Osteoblast (primary cell): ENCODE measurements around the gene BPIFB3. TPM values are rescaled to one million over a fixed set of nuclear protein-coding genes. Genes with fewer than 3 reads are reported as not detected.

Experiments used
- DNase-seq: peaks from one replicate; pipeline ENCODE4 v3.0.0; 2011; ENCODE audit warnings: low spot score, mixed read lengths; ENCODE audit not compliant: insufficient read length; ENCODE audit errors: missing footprints
- H2AFZ ChIP-seq: 2 replicates; pipeline ENCODE4 v1.6.0; 2011; ENCODE audit warnings: mild to moderate bottlenecking, low read length
- H3K27ac ChIP-seq: 2 replicates; pipeline ENCODE4 v1.5.1; 2011; ENCODE audit warnings: mild to moderate bottlenecking, low read depth, low read length, moderate library complexity
- H3K27me3 ChIP-seq: 2 replicates; pipeline ENCODE4 v1.6.0; 2012; ENCODE audit warnings: mild to moderate bottlenecking, control low read depth, inconsistent platforms, low read length, moderate library complexity; ENCODE audit not compliant: insufficient read depth
- H3K36me3 ChIP-seq: 2 replicates; pipeline ENCODE4 v1.5.1; 2011; ENCODE audit warnings: mild to moderate bottlenecking, low read length, control low read depth, moderate library complexity; ENCODE audit not compliant: insufficient read depth
- H3K4me1 ChIP-seq: 2 replicates; pipeline ENCODE4 v1.5.1; 2011; ENCODE audit warnings: mild to moderate bottlenecking, low read length, control low read depth, moderate library complexity; ENCODE audit not compliant: insufficient read depth
- H3K4me2 ChIP-seq: 2 replicates; pipeline ENCODE4 v1.6.0; 2011; ENCODE audit warnings: mild to moderate bottlenecking, low read length; ENCODE audit not compliant: insufficient read depth
- H3K4me3 ChIP-seq: fragments of 200-600 bp; sonication (generic); 3 replicates; pipeline ENCODE4 v1.5.1; 2012; ENCODE audit warnings: mild to moderate bottlenecking, low read length, inconsistent platforms; ENCODE audit not compliant: insufficient read depth
- H3K79me2 ChIP-seq: 2 replicates; pipeline ENCODE4 v1.6.0; 2012; ENCODE audit warnings: mild to moderate bottlenecking, low read length, control low read depth, inconsistent platforms; ENCODE audit not compliant: insufficient read depth
- H3K9me3 ChIP-seq: 2 replicates; pipeline ENCODE4 v1.5.1; 2011; ENCODE audit warnings: low read depth, low read length, control low read depth
- H4K20me1 ChIP-seq: 2 replicates; pipeline ENCODE4 v1.6.0; 2012; ENCODE audit warnings: mild to moderate bottlenecking, low read length, control low read depth; ENCODE audit not compliant: insufficient read depth
- total RNA-seq: library from RNA; depleted of rRNA; stranded (reverse); fragments of >200 nt; gene quantifications from 2 replicates; pipeline ENCODE4 v1.2.3, GENCODE V29; 2012
- TF ChIP-seq, protein P1 (sequence below): IDR thresholded peaks from 2 replicates; pipeline ENCODE4 v1.5.1; 2011; ENCODE audit warnings: mild to moderate bottlenecking, low read depth, low read length, moderate library complexity; ENCODE audit errors: extremely low read depth

BPIFB3 gene
- total RNA-seq, 1 donor: not detected

DNA sequence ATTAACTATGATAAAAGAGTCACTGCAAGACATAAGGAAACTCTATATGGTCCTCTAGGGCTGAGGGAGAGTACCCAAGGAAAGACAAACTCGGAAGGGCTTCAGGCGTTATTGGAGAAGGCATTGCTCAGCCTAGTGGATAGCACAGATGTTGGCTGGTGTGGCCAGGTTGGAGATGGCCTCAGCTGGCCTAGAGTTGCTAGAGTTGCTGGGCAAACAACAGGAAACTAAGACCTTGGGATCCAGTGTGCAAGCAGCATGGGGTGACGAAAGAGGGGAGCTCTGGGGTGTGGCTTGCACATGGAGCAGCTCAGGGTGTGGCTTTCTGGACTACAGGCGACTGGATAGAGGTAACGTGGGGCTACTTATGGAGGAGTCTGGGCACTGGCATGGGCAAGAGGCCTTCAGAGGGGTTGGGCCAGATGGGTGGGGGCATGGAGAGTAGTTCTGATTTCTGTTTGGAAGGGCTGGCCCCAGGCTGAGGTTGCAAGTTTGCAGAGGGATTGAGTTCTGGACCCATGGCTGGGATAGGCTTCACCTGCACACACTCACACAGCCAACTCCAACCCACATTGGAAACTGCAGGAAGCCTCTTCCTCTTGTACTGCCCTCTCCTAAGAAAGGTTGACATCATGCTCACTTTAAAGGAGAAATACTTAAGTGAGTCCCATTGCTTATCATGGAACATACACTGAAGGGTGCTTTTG, 27.5 kb upstream of the BPIFB3 start:
- no peak overlapping the region for H2AFZ ChIP-seq
- no peaks in the 10 kb centered on the region for H4K20me1 ChIP-seq
- TF ChIP-seq, protein P1, sequence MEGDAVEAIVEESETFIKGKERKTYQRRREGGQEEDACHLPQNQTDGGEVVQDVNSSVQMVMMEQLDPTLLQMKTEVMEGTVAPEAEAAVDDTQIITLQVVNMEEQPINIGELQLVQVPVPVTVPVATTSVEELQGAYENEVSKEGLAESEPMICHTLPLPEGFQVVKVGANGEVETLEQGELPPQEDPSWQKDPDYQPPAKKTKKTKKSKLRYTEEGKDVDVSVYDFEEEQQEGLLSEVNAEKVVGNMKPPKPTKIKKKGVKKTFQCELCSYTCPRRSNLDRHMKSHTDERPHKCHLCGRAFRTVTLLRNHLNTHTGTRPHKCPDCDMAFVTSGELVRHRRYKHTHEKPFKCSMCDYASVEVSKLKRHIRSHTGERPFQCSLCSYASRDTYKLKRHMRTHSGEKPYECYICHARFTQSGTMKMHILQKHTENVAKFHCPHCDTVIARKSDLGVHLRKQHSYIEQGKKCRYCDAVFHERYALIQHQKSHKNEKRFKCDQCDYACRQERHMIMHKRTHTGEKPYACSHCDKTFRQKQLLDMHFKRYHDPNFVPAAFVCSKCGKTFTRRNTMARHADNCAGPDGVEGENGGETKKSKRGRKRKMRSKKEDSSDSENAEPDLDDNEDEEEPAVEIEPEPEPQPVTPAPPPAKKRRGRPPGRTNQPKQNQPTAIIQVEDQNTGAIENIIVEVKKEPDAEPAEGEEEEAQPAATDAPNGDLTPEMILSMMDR: no peak
- H3K27me3 ChIP-seq: no peaks in the 10 kb centered on the region
- no peak overlapping the region for H3K4me2 ChIP-seq
- H3K36me3 ChIP-seq: no peaks in the 10 kb centered on the region
- H3K27ac ChIP-seq: no peak overlapping the region
- H3K4me1 ChIP-seq: no peaks in the 10 kb centered on the region
- no peaks in the 10 kb centered on the region for H3K9me3 ChIP-seq
- DNase-seq: peak; percentile 59
- no peak overlapping the region for H3K4me3 ChIP-seq
- no peaks in the 10 kb centered on the region for H3K79me2 ChIP-seq

GRCh38 chr20:33026779-33027759, 26.6 kb upstream of the BPIFB3 start:
- no peak overlapping the region for H2AFZ ChIP-seq
- no peak overlapping the region for H3K4me2 ChIP-seq
- H4K20me1 ChIP-seq: no peaks in the 10 kb centered on the region
- H3K27me3 ChIP-seq: no peaks in the 10 kb centered on the region
- no peak overlapping the region for H3K4me3 ChIP-seq
- H3K79me2 ChIP-seq: no peaks in the 10 kb centered on the region
- H3K9me3 ChIP-seq: no peaks in the 10 kb centered on the region
- TF ChIP-seq, protein P1: no peak
- H3K27ac ChIP-seq: no peak overlapping the region
- H3K4me1 ChIP-seq: no peaks in the 10 kb centered on the region
- no peaks in the 10 kb centered on the region for H3K36me3 ChIP-seq
- DNase-seq: peak; percentile 10

DNA sequence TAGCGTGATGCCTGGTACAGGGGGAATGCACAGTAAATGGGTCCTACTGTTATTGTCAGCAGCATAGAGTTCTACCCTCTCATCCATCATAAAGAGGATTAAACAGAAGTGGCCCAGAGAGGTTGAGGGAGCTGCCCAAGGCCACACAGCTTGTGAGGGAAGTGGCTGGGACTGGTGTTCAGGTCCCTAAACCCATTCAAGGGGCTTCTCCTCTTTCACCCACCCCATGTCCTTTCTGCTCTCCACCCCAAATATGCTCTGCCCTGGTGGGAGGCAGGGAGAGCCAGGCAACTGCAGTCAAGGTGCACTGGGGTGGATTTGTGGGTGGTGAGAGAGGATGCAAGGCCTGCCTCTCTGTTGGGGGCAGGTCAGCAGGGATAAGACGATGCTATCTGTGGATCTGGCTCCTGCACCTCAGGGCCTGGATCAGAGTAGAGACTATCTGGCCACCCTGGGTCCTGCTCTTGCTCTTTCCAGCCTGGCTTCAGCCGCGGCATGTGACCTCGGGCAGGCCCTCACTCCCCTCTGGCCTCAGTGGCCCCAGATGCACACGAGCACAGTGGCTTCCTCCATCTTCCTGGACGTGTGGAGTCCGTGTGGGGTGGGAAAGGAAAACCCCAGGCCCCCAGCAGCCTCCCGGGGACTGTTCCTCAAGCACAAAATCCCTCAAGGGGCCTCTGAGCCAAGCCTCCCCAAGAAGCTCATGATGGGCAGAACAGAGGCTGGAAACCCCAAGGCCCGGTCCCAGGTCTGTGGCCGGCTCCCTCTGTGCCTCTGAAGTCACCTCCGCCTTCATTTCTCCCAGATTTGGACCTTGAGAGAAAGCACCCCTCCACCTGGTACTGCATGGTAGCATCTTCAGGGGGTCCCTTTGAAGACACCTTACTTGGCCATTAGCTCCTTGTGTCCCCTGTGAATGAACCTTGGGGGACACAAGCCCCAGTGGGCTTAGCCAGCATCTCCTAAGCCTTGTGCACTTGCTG, 25.6 kb upstream of the BPIFB3 start:
- Histone ChIP-seq H3K4me3 (no peak overlapping the region), H4K20me1 (no peaks in the 10 kb centered on the region), H3K27me3 (no peaks in the 10 kb centered on the region), H3K27ac (no peak overlapping the region), H3K9me3 (no peaks in the 10 kb centered on the region), H3K4me2 (no peak overlapping the region), H3K36me3 (no peaks in the 10 kb centered on the region), H3K79me2 (no peaks in the 10 kb centered on the region), H3K4me1 (no peaks in the 10 kb centered on the region), H2AFZ (no peak overlapping the region)
- TF ChIP-seq, protein P1: no peak
- peak; percentile 44 for DNase-seq
